ENCODE results near the gene ELP5. TPM values are rescaled to one million over a fixed set of nuclear protein-coding genes. Genes with fewer than 3 reads are reported as not detected.

The ELP5 gene
- total RNA-seq, 1 experiment from 2014 or later: 49.6 TPM

DNA sequence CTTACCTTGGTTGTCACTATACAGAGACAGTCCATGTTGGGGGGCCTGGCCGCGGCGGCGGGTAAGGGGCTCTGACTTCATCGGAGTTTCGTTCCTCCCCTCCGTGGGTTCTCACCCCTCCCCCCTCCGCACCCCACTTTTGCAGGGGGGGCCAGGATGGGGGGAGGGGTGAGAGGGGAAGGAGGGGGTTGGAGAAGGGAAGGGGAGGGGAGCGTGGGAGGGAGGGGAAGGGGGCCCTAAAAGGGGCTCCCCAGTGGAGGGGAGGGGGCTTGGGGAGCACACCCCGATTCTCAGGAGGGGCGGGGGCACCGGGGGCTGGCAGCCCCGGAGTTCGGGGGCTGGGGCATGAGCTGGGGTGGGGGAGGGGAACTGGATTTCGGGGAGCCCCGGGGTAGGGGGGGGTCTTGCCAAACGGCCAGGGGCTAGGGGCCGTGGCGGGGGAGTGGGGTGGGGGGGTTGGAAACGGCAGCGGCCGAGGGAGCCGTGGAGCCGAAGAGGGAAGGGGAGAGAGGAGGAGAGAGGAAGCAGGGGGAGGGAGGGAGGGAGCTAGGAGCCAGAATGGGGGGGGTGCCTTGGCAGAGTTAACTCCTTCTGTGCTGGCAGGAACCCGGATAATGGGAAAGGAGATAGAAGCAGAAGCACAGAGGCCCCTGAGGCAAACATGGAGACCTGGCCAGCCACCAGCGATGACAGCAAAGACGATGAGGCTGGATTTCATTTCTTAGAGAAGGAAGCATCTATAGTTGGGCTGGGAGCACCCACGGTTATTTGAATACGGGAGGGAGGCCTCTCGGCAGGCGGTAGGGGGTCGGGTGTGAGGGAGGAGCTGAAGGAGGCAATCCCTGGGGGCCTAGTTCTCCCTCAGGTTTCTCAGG is 34.7 kb upstream of the ELP5 start:
- peaks cover 62% of the 10 kb centered on the region in 2 experiments for H3K4me1 Mint-ChIP-seq
- no peaks in the 10 kb centered on the region; the same call in none of the 2 replicates for H3K27me3 Mint-ChIP-seq (ENCODE audit: low read depth)

More for the DNA sequence above, 34.7 kb upstream of the ELP5 start:
- H2AFZ ChIP-seq (ENCODE audit: low read length): no peak overlapping the region
- H2BK5ac ChIP-seq (ENCODE audit: insufficient read length, low read length): no peak overlapping the region
- H3K9ac ChIP-seq (ENCODE audit: extremely low read depth, insufficient read length, low read length): no peak overlapping the region
- no peaks in the 10 kb centered on the region for H3K9me3 ChIP-seq (ENCODE audit: control insufficient read depth, low read depth, low read length)
- no peaks in the 10 kb centered on the region; the same call in 1 of the 2 replicates for H3K4me1 ChIP-seq (ENCODE audit: insufficient read depth, low read length)
- peaks cover 8 to 21% (median 13%) of the 10 kb centered on the region in 3 experiments; a peak in 6 of 7 replicates for H3K36me3 Mint-ChIP-seq (ENCODE audit: insufficient read depth in 1 of 3, low read depth in 3 of 3)
- H3K27ac ChIP-seq (ENCODE audit: insufficient read length, low read depth, low read length): no peak overlapping the region
- H3K4ac ChIP-seq (ENCODE audit: low read depth, low read length): no peak overlapping the region
- H4K91ac ChIP-seq (ENCODE audit: insufficient read length, low read depth, low read length): no peak overlapping the region
- no peak overlapping the region for H2BK20ac ChIP-seq (ENCODE audit: low read depth, low read length, poor library complexity, severe bottlenecking)
- TF ChIP-seq, protein P1, sequence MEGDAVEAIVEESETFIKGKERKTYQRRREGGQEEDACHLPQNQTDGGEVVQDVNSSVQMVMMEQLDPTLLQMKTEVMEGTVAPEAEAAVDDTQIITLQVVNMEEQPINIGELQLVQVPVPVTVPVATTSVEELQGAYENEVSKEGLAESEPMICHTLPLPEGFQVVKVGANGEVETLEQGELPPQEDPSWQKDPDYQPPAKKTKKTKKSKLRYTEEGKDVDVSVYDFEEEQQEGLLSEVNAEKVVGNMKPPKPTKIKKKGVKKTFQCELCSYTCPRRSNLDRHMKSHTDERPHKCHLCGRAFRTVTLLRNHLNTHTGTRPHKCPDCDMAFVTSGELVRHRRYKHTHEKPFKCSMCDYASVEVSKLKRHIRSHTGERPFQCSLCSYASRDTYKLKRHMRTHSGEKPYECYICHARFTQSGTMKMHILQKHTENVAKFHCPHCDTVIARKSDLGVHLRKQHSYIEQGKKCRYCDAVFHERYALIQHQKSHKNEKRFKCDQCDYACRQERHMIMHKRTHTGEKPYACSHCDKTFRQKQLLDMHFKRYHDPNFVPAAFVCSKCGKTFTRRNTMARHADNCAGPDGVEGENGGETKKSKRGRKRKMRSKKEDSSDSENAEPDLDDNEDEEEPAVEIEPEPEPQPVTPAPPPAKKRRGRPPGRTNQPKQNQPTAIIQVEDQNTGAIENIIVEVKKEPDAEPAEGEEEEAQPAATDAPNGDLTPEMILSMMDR (conservative IDR thresholded peaks at IDR 0.05): no peak
- no CpG with 5 or more reads among the region's 32 CpGs for WGBS (ENCODE audit: extremely low coverage, insufficient read length, low lambda C conversion rate)
- peak overlapping the region; percentile 95 to 97 for H3K4me3 Mint-ChIP-seq
- H3K27ac Mint-ChIP-seq: peak overlapping the region in 2 of 3 experiments; percentile 77 to 86; a peak in 3 of 7 replicates
- no peak overlapping the region for H2BK120ac ChIP-seq (ENCODE audit: low read depth, low read length, poor library complexity, severe bottlenecking)
- H3T11ph ChIP-seq (ENCODE audit: low read length): no peak overlapping the region
- no peak overlapping the region for H2AK5ac ChIP-seq (ENCODE audit: insufficient read length, low read length)
- no peaks in the 10 kb centered on the region; a peak in 1 of 5 replicates for H3K9me3 Mint-ChIP-seq
- H3K23ac ChIP-seq (ENCODE audit: insufficient read length, low read depth, low read length): no peak overlapping the region
- H3K79me2 ChIP-seq (ENCODE audit: insufficient read depth, low read length): no peaks in the 10 kb centered on the region
- no peak overlapping the region for H3K14ac ChIP-seq (ENCODE audit: insufficient read depth, low read length)
- no peak overlapping the region for H3K18ac ChIP-seq (ENCODE audit: insufficient read length, low read depth, low read length)
- H4K8ac ChIP-seq (replicated peaks; ENCODE audit: insufficient read length, low read depth, low read length): no peak overlapping the region
- no peaks in the 10 kb centered on the region for H3K27me3 ChIP-seq (ENCODE audit: insufficient read depth, low read length)
- no peak overlapping the region for H2BK12ac ChIP-seq (ENCODE audit: insufficient read length, low read depth, low read length)
- DNase-seq: peak; percentile 75
- no peak overlapping the region for H4K5ac ChIP-seq (ENCODE audit: insufficient read length, low read depth, low read length)
- H4K20me1 ChIP-seq (ENCODE audit: control insufficient read depth, insufficient read depth, insufficient read length): no peaks in the 10 kb centered on the region
- no peak overlapping the region for H2BK15ac ChIP-seq (ENCODE audit: low read depth, low read length)
- H3K56ac ChIP-seq (ENCODE audit: insufficient read length, low read depth, low read length): no peak overlapping the region
- no peaks in the 10 kb centered on the region for H3K79me1 ChIP-seq (ENCODE audit: insufficient read depth, low read depth, low read length, poor library complexity, severe bottlenecking)
- peaks cover 23% of the 10 kb centered on the region for H3K23me2 ChIP-seq (ENCODE audit: insufficient read length, low read depth, low read length, poor library complexity, severe bottlenecking)
- peak overlapping the region; percentile 87 for H3K4me2 ChIP-seq (ENCODE audit: insufficient read depth, insufficient read length, low read length)
